Hepatocyte (in vitro differentiated cells): ENCODE results near the gene ANO9.

Source experiments
- EZH2 ChIP-seq: fragments of 200-600 bp; sonication (generic); IDR thresholded peaks from 2 replicates; pipeline ENCODE4 v1.6.1; 2016; ENCODE audit warnings: antibody characterized with exemption, mild to moderate bottlenecking, borderline replicate concordance
- TF ChIP-seq, protein P1 (sequence below): fragments of 200-600 bp; sonication (generic); IDR thresholded peaks from 2 replicates; pipeline ENCODE4 v1.5.1; 2016; ENCODE audit warnings: antibody characterized with exemption, mild to moderate bottlenecking; ENCODE audit not compliant: poor library complexity

DNA sequence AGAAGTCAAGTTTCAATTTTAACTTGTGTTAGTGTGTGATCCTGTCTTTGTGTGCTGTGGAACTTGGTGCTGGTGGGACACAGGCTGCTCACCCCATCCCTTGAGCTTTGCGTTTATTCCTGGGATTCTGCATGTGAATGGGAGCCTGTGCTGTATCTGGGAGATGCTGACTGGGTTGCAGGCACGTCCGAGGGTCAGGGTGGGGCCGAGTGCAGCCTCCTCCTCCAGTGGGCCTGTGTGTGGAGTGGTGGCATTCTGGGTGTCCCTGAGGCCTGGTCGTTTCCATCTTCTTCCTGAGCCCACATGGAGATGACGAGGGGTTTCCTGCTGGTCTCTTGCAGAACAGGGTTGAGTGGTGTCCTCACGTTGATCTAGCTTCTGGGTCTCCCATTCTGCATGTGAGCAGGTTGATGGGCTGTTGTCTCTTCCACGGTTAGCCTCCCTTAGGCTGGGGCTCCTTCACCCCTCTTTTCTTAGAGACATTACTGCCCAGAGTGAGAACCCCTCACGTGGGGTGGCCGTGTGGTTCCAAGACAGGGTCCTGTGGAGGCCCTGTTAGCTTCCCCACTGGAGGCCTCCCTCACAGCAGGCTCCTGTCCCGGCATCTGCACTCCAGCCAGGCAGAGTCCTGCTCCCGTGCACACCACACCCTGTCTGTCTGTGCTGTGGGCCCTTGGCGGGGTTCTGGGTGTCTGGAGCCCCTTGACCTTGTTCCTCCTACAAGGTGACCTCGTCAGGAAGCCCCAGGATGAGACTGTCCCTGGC is 13.2 kb upstream of the ANO9 start:
- no peak for TF ChIP-seq EZH2
- TF ChIP-seq, protein P1, sequence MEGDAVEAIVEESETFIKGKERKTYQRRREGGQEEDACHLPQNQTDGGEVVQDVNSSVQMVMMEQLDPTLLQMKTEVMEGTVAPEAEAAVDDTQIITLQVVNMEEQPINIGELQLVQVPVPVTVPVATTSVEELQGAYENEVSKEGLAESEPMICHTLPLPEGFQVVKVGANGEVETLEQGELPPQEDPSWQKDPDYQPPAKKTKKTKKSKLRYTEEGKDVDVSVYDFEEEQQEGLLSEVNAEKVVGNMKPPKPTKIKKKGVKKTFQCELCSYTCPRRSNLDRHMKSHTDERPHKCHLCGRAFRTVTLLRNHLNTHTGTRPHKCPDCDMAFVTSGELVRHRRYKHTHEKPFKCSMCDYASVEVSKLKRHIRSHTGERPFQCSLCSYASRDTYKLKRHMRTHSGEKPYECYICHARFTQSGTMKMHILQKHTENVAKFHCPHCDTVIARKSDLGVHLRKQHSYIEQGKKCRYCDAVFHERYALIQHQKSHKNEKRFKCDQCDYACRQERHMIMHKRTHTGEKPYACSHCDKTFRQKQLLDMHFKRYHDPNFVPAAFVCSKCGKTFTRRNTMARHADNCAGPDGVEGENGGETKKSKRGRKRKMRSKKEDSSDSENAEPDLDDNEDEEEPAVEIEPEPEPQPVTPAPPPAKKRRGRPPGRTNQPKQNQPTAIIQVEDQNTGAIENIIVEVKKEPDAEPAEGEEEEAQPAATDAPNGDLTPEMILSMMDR: no peak
